Adrenal gland (tissue), 5 donors: ENCODE results near the gene INPP5A.

Experiments used
- POLR2A ChIP-seq, 2 donors: fragments of 450-650 bp; IDR thresholded peaks; one replicate each; pipeline ENCODE4 v1.6.1; 2017; ENCODE audit warnings: antibody characterized with exemption in 2 of 2, mild to moderate bottlenecking in 2 of 2, moderate library complexity in 1 of 2
- TF ChIP-seq, protein P1 (sequence below), 6 experiments: fragments of 450-650 bp in 4 of 6; fragments of 200-600 bp in 2 of 6; sonication (generic) in 1 of 6; IDR thresholded peaks; 1 replicate in 5 of 6; 2 replicates in 1 of 6; pipeline versions ENCODE4 v1.5.1 to v1.8.0; 2016 to 2021; ENCODE audit warnings: antibody characterized with exemption in 6 of 6, mild to moderate bottlenecking in 2 of 6, moderate library complexity in 1 of 6
- donor health status: DM: no; HTN: no; CAD: no.

DNA sequence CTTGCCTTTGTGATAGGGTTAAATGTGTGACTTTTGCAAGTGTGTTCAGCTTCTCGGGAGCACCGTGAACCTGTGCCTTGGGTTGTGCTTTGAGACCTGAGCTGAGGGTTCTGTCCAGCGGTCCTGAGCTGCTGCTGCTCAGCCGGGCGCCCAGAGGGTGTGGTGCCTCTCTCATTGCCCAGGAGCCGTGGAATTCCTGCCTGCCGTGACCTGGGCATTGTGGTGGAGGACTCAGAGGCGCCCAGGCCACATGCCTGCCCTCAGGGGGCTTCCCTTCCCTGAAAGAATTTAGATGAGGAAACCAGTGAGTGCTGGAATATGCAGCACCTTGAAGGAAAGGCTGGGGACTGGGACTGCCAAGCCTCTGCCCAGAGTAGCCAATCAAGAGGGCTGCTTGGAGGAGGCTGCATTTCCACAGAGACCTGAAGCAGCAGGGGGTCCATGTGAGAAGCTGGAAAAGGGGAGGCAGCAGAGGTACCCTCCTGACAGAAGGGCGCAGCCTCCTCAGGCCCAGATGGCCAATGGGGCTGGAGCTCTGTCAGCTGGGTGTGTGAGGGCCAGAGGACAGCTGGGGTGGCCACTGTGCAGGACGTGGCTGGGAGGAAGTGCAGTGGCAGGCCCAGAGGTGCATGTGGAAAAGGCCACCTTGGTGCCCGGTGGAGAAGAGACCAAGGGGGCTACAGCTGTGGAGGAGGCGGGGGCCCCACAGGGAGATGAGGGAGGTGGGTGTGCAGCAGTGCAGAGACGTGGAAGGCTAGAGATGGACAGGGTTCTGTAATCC, 141.0 kb downstream of the INPP5A start:
- TF ChIP-seq, protein P1, sequence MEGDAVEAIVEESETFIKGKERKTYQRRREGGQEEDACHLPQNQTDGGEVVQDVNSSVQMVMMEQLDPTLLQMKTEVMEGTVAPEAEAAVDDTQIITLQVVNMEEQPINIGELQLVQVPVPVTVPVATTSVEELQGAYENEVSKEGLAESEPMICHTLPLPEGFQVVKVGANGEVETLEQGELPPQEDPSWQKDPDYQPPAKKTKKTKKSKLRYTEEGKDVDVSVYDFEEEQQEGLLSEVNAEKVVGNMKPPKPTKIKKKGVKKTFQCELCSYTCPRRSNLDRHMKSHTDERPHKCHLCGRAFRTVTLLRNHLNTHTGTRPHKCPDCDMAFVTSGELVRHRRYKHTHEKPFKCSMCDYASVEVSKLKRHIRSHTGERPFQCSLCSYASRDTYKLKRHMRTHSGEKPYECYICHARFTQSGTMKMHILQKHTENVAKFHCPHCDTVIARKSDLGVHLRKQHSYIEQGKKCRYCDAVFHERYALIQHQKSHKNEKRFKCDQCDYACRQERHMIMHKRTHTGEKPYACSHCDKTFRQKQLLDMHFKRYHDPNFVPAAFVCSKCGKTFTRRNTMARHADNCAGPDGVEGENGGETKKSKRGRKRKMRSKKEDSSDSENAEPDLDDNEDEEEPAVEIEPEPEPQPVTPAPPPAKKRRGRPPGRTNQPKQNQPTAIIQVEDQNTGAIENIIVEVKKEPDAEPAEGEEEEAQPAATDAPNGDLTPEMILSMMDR (IDR thresholded peaks at IDR 0.05): no peak
- TF ChIP-seq POLR2A (IDR thresholded peaks at IDR 0.05): no peak
